ENCODE results near the gene FADS1.

FADS1 gene

GRCh38 chr11:61760946-61761345, 55.9 kb downstream of the FADS1 start:
- DNase-seq (ENCODE audit: low read depth): no peak

DNA sequence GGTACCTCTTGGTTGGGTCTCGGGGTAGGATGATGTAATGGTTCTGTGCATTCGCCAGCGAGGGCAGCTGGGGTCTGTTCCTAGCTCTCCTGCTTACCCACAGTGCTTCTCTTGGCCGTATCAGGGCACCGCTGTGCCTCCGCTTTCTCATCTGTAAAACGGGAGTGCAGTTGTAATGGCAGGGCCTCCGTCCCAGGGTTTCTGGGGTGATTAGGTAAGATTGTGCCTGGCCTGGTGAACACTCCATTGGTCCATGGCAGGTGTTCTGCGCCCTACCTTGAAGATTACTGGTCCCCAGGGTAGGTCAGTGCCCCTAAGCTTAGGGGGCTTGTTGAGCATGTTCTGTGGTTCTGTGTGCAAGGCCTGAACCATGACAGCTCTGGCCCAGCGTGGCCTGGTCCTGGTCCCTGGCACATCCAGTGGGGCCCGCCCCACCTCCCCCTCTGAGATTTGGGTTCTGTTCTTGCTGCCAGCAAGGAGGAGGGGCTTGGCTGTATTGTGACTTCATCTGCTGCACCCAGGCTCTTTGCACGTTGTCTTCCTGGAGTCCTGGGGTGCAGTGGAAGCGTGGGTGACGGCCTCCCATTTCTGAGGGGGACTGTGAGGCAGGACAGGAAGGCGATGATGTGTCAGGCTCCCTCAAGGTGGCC, 59.5 kb downstream of the FADS1 start:
- no peak for DNase-seq (ENCODE audit: low read depth)

DNA sequence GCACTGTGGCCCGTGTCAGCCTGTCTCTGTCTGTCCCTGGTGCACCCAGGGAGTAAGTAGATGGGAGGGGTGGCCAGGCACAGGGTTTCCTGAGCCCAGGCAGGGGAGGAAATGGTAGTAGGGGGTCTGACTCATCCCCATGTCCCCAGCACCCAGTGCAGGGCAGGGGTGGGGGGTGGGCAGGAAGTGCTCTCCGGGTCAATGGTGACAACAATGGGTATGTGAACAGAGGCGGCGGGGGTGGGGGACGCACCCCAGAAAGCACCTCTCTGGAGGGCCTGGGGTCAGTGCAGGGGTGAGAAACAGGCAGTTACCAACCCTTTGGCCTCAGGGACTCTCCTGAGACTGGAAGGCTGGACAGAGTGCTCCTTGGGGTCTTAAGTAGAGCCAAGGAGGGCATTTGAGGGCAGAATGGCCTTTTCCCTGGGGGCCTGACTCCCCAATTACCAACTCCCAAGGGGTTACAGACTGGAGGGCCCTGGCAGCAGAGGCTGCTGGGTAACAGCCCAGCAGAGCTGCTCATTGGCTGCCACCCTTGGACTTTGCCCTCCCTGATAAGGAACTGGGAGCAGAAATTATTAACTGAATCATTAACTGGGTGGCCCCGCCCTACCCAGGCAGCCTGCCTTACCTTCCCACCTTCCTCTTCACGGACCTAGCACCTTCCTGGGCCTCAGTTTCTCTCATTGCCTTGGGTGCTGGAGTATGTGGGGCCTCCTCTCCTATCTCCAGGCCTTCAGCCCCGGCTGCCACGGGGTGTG, 60.2 kb downstream of the FADS1 start:
- no peak for DNase-seq (ENCODE audit: low read depth)

DNA sequence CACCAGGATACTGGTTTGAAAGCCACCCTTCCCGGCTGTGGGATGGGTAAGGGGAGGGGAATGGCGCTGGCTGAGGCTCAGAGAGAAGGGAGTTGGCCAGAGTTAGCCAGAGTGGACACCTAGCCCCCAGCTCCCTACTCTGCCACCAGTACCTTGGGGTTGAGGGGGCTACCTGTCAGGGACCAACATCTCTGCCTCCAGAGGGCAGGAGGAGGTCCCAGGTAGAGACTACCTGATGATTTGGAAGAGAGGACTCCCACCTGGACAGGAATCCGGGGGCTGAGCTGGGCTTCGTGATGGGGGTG, 60.7 kb downstream of the FADS1 start:
- no peak for DNase-seq (ENCODE audit: low read depth)

- no peak for DNase-seq (ENCODE audit: low read depth)
Measured at GRCh38 chr11:61754534-61755482, 62.0 kb downstream of the FADS1 start.

DNA sequence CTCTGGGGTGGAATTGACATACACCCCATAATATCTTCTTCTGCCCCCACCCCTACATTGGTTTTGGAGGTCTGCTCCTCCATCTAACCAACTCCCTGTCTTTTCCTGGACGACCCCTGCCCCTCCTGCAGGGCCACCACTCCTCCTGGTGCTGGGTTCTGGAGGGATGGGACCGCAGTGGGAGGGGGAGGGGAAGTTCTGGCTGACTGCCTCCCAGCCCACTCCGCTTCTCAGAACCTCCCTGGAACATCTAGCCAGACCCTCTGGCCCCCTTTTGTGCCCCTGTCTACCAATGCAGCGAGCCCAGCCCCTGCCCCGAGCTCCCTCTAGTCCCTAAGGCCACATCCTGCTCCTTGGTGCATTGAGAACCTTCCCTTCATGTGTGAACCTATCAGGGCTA, 63.1 kb downstream of the FADS1 start:
- no peak for DNase-seq (ENCODE audit: low read depth)

- DNase-seq (ENCODE audit: low read depth): no peak
Measured at GRCh38 chr11:61752925-61753521, 63.8 kb downstream of the FADS1 start.

DNA sequence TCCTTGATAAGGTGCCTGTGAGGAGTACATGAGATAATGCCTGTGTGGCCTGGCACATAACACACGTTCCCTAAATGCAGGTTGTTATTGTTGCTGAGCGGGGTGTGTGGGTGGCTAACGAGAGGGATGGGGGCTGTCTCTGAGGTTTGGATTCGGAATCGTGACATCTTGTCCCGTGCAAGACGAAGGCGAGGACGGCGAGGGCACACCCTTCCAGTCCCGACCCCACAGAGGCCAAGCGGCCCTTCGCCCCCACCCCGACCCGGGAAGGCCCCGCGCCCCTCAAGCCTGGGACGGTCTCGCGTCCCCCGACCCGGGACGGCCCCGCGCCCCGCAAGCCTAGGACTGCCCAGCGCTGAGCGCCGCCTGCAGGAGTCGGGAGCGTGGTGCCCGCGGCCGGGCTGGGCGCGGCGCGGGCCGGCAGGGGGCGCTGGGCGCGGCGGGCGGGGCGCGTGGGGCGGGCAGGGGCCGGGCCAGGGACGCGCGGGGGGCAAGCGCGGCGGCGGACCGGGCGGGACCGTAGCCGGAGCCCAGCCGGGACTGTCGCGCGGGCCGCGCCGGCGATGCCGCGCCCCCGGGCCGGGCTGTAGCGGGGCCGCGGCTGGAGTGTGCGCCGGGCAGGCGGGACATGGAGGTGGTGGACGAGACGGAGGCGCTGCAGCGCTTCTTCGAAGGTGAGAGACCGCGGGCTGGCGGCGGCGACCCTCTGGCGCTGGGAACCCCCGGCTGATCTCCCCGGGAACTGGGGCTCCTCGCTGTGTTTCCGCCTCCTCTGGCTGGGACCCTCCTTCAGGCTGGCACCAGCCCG, 64.5 kb downstream of the FADS1 start, which contains the start of gene MYRF:
TSS of gene MYRF (plus strand) at position 520 of the 808 bp plus-strand sequence. CDS start at position 629, 109 bp downstream.
- DNase-seq (ENCODE audit: low read depth): no peak

DNA sequence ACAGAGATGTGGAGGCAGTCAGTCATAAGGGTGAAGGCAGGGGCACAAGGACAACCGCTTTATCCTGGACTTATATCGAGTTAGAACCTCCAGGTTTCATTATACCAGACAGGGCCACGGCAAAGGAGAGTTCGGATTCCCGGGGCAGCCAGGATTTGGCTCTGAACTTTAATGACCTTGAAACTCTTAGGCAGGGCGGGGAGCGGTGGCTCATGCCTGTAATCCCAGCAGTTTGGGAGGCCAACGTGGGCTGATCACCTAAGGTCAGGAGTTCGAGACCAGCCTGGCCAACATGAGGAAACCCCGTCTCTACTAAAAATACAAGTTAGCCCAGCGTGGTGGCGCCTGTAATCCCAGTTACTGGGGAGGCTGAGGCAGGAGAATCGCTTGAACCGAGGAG, 65.4 kb downstream of the FADS1 start:
- no peak for DNase-seq (ENCODE audit: low read depth)

DNA sequence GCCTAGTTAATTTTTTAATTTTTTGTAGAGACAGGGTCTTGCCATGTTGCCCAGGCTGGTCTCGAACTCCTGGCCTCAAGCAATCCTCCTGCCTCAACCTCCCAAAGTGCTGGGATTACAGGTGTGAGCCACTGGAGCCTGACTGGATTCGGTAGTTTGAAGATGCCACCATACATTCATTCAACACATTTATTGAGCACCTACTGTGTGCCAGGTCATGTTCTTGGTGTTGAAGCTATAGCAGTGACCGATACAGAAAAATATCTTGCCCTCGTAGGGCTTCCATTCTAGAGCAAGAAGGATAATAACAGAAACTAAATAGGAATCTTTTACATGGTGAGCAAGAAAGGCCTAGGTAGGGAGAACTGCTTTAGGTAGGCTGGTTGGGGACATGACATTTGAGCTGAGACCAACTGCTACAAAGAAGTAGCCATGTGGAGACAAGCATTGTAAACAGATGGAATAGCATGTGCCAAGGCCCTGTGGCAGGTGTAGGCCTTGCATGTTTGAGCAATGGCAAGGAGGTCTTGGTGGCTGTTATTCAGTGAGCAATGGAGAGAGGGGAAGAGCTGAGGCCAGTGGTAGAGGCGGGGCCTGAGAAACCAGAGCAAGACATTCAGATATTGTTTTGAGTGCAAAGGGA, 66.1 kb downstream of the FADS1 start:
- DNase-seq (ENCODE audit: low read depth): no peak
